Ovary (tissue), 3 donors: ENCODE results near the gene CACNA1E.

ENCODE experiments used
- CTCF ChIP-seq, 3 donors: fragments of 450-650 bp in 2 of 3; fragments of 200-600 bp in 1 of 3; IDR thresholded peaks; one replicate each; pipeline versions ENCODE4 v1.5.1 to v1.8.0; 2016 to 2022; ENCODE audit warnings: antibody characterized with exemption in 3 of 3, mild to moderate bottlenecking in 1 of 3
- POLR2A ChIP-seq: fragments of 450-650 bp; IDR thresholded peaks from one replicate; pipeline ENCODE4 v1.6.1; 2017; ENCODE audit warnings: antibody characterized with exemption, mild to moderate bottlenecking, moderate library complexity
- donor health status: DM: no; HTN: no; CAD: no.

GRCh38 chr1:181816608-181817007 lies 333.3 kb downstream of the CACNA1E start:
- TF ChIP-seq POLR2A (no peak), CTCF (IDR thresholded peaks at IDR 0.05) (no peak)
